HG02885 (cell line): ENCODE data around the gene C4orf36.
A peak's percentile ranks its signal among the peaks of the same experiment; 100 is the strongest.
"Not testable (repeated sequence)": the region's sequence is repeated elsewhere in the genome, so short reads cannot be mapped to it uniquely, and the experiment has no call there.

ENCODE experiments used
- ATAC-seq: cut with Tn5 transposase; IDR thresholded peaks from one replicate; pipeline ENCODE4 v1.9.1; 2021; ENCODE audit warnings: mild to moderate bottlenecking; ENCODE audit not compliant: unreplicated experiment, poor library complexity

The C4orf36 gene

GRCh38 chr4:86917212-86918039 is 25.2 kb upstream of the C4orf36 start:
- ATAC-seq: no peak

GRCh38 chr4:86916392-86916791 is 24.2 kb upstream of the C4orf36 start:
- ATAC-seq: no peak

GRCh38 chr4:86910820-86911684 is 18.8 kb upstream of the C4orf36 start:
- ATAC-seq: no peak

DNA sequence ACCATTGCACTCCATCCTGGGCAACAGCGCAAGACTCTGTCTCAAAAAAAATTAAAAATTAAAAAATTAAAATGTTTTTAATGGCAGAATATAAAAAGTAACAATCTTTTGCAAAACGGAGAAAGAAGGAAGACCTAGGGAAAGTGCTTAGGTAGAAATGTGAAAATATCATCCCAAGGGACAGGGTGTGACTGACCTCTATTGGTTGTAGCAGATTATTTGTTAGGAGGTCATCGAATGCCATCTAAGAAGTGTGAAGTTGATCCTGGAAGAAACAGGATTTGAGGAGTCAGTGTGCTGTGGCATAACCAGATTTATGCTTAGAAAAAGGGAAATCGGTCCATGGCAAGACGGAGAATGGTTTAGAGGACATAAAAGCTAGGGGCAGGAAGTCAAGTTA is 18.1 kb upstream of the C4orf36 start:
- no peak for ATAC-seq

DNA sequence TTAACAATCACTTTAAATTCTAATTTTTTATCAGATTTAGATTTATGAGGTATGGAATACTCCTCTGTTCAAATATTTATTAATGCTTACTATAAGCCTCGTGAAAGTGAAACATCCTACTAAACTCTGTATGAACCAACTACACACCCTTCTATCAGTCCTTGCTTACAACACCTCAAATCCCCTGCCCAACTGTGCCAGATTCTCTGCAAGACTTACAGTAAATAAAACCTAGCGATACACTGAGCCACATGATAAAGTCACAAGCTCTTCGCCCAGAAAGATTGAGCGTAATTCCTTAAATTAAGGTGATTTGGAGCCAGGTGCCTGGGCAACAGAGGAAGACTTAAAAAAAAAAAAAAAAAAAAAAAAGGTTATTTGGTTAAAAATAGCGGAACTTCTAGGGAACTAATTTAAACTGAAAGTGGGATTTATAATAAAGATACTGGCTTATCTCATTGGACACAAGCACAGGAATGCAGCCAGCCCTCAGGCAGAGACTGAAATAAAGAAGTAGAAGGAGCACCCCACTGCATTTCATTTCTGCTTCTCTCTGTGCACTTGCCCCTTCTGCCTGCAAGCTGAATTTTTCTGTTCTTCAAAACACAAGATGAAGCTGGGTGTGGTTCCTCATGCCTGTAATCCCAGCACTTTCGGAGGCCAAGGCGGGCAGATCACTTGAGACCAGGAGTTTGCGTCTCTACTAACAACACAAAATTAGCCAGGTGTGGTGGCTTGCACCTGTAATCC is 17.5 kb upstream of the C4orf36 start:
- no peak for ATAC-seq

DNA sequence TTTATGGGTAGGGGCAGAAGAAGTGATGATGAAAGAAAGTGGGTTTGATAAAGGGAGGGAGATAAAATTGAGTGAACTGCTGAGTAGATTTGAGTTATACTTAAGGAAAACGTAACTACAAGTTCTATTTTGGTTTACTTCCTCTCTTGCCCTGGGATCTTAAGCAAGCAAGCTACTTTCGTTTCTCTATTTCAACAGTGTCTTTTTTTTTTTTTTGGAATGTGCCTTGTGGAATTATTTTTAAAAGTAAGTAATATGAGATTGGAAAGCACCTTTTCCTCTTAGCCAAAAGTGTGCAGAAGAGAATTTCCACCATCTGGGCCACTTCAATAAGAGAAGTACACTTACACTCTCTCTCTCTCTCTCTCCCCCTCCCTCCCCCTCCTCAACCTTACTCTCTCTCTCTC is 16.0 kb upstream of the C4orf36 start:
- no peak for ATAC-seq

DNA sequence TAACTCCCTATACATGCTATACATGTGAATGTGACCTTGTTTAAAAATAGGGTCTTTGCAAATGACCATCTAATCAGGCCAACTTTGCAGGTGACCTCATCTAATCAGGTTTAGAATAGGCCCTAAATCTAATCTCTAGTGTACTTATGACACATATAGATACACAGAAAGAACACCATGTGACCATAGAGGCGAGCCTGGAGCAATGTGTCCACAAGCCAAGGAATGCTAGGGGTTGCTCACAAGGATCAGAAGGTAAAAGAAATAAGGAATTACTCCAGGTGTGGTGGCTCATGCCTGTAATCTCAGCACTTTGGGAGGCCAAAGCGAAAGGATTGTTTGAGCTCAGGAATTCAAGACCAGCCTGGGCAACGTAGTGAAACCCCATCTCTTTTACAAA is 9.6 kb upstream of the C4orf36 start:
- no peak for ATAC-seq

DNA sequence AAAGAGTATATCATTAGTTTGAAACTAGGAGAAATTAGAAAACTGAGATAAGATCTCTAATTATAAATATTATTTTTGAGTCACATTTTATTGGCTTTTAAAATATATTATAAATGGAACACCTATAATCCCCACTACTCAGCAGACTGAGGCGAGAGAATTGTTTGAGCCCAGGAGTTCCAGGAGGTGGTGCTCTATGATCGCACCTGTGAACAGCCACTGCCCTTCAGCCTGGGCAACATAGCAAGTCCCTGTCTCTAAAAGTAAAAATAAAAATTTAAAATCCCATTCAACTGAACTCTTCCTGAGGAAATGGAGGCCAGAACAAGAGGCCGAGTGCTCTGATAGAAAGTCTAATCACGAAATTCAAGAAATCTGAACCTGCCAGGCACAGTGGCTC is 6.3 kb upstream of the C4orf36 start:
- no peak for ATAC-seq

GRCh38 chr4:86896596-86896995 is 4.4 kb upstream of the C4orf36 start:
- ATAC-seq: no peak

DNA sequence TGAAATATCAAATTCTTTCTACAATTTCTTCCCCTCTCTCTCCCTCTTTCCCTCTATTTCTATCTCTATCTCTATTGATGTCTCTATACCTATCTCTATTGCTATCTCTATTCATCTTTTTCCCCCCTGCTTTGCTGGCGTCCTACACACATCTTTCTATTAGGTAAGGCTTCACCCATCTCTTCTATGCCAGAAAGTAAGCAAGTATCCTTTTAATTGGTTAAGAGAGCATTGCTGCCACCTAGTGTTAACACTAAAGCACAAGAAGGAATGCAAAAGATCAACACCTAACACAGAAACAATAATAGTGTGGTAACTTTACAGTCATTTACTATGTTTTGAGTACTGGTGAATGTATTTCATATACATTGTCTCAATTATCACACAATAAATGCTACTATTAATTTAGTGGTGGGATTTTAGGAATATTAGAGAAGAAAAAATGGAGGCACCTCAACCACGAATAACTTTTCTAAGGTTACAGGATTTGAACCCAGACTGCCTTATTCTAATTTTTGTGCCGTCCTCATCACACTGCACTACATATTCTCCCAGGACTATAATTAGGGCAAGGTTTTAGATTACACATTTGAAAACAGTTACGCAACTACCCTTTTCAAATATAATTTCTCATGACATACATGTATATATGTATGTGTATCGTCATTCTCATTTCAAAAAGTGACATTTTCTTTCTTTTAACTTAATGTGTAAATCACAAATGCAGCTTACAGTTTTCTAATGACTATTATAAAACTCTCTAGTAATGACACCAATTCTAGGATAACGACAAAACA is 3.7 kb upstream of the C4orf36 start:
- ATAC-seq: peak; percentile 67

DNA sequence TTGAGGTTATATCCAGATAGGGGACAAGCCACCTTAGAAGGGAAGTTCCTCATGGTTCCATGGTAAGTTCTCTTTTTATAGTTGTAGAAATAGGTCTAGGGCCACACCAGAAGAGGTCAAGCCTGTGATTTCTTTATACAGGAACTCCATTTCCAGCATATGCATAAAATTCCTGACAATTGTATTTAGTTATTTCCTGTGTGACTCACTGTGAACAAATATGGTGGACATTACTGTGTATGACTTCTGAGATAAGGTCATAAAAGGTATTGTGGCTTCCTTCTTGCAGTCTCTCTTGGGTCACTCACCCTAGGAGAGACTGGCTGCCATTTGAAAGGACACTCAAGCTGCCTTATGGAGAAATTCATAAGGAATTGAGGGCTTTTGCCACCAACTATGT is 2.2 kb upstream of the C4orf36 start:
- no peak for ATAC-seq

- ATAC-seq: no peak
Observed at GRCh38 chr4:86893136-86893535, 914 bp upstream of the C4orf36 start.

- no peak for ATAC-seq
Observed at GRCh38 chr4:86892636-86892960, 376 bp upstream of the C4orf36 start.

GRCh38 chr4:86890790-86891189 is 1.4 kb downstream of the C4orf36 start:
- ATAC-seq: no peak

- ATAC-seq: no peak
Observed at GRCh38 chr4:86879641-86880040, 12.6 kb downstream of the C4orf36 start.

GRCh38 chr4:86878640-86879039 is 13.6 kb downstream of the C4orf36 start:
- ATAC-seq: no peak

DNA sequence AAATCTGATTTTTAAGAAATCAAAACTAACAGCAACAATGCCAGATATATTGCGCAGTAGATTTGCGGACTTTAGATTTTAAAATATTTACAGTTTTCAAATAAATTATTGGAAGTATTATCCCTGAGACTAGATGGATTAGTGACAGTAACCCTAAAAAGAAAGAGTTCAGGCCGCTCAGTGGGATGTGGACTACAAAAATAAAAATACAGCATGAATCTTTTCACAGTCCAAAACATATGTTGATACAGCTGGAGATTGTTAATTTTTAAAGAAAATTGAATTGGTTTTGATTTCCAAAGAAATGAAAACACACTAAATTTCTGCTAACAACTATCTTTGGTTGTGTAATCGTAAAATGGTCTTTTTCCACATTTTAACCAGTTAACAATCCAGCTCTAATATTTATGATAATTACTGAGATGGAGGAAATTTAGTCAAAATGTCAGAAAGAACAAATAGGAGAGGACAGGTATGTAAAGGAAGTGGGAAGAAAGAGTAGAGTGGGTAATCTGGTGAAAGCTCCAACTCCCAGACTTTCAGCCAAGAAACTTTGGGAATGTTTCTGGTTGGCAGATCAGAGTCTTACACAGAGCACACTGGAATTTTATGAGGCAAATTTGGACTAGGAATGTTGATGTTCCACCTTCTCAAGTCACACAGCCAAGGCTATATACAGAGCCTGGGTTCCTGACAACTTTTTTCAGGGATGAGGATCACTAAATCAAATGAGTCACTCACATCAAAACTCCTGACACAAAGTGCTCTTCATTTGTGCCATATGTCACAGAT is 15.1 kb downstream of the C4orf36 start:
- ATAC-seq: no peak

- ATAC-seq: not testable (repeated sequence)
Observed at GRCh38 chr4:86875436-86875835, 16.8 kb downstream of the C4orf36 start.

GRCh38 chr4:86872135-86872534 is 20.1 kb downstream of the C4orf36 start:
- no peak for ATAC-seq
